ENCODE data around the gene FLT4. TPM values are rescaled to one million over a fixed set of nuclear protein-coding genes. Genes with fewer than 3 reads are reported as not detected.

FLT4 gene
- total and polyA plus RNA-seq, 4 donors = 2.0 to 19.9 (median 7.6) TPM

- H3K27me3 ChIP-seq (ENCODE audit: control insufficient read depth in 4 of 4, insufficient read depth in 4 of 4, low read length in 3 of 4) = peaks cover 0 to 8% (median 0%) of the 10 kb centered on the region in 4 donors
- peaks cover 5 to 27% (median 17%) of the 10 kb centered on the region in 4 donors for H3K4me1 ChIP-seq (ENCODE audit: control insufficient read depth in 4 of 4, insufficient read depth in 4 of 4, low read length in 3 of 4)
- TF ChIP-seq FOXA1 (IDR thresholded peaks at IDR 0.05) (no peak), HNF4G (IDR thresholded peaks at IDR 0.05) (no peak), JUND (IDR thresholded peaks at IDR 0.05) (no peak), RAD21 (IDR thresholded peaks at IDR 0.05) (no peak), HNF4A (conservative IDR thresholded peaks at IDR 0.05) (no peak), FOXA2 (IDR thresholded peaks at IDR 0.05) (no peak)
Measured at GRCh38 chr5:180592176-180592575, 57.2 kb downstream of the FLT4 start.

GRCh38 chr5:180591311-180591887 is 58.0 kb downstream of the FLT4 start, which contains the start of gene SCGB3A1:
Gene SCGB3A1, minus strand, starts transcription at chr5:180591499. Its CDS starts 37 bp downstream, at chr5:180591462.
- H3K9me3 ChIP-seq (ENCODE audit: control insufficient read depth in 4 of 4, low read length in 3 of 4) = no peaks in the 10 kb centered on the region
- no peak within 1 kb of the TSS for H3K27ac ChIP-seq (ENCODE audit: low read depth in 1 of 2, low read length in 2 of 2)
- no peak for DNase-seq (ENCODE audit: low spot score)
- H3K27me3 ChIP-seq (ENCODE audit: control insufficient read depth in 4 of 4, insufficient read depth in 4 of 4, low read length in 3 of 4) = peaks cover 0 to 8% (median 0%) of the 10 kb centered on the region in 4 donors
- WGBS = 7% methylated on average over 60 of the region's 60 CpGs
- no peak within 1 kb of the TSS for H3K9ac ChIP-seq (ENCODE audit: low read depth in 1 of 2, low read length in 2 of 2)
- no peaks in the 10 kb centered on the region for H3K36me3 ChIP-seq (ENCODE audit: control insufficient read depth in 4 of 4, insufficient read depth in 3 of 4, low read depth in 1 of 4, low read length in 3 of 4)
- H3K4me1 ChIP-seq (ENCODE audit: control insufficient read depth in 4 of 4, insufficient read depth in 4 of 4, low read length in 3 of 4) = peaks cover 5 to 27% (median 16%) of the 10 kb centered on the region in 4 donors
- no peak for TF ChIP-seq FOXA2 (IDR thresholded peaks at IDR 0.05)
- peak within 1 kb of the TSS in 1 of 3 donors; percentile 20 for H3K4me3 ChIP-seq (ENCODE audit: low read depth in 1 of 3, low read length in 3 of 3)

More at GRCh38 chr5:180592176-180592575, 57.2 kb downstream of the FLT4 start:
- no peak overlapping the region for H3K9ac ChIP-seq (ENCODE audit: low read depth in 1 of 2, low read length in 2 of 2)
- 78% methylated on average over 10 of the region's 10 CpGs for WGBS
- no peaks in the 10 kb centered on the region for H3K9me3 ChIP-seq (ENCODE audit: control insufficient read depth in 4 of 4, low read length in 3 of 4)
- H3K36me3 ChIP-seq (ENCODE audit: control insufficient read depth in 4 of 4, insufficient read depth in 3 of 4, low read depth in 1 of 4, low read length in 3 of 4) = no peaks in the 10 kb centered on the region
- no peak for DNase-seq (ENCODE audit: low spot score)
- no peak overlapping the region for H3K4me3 ChIP-seq (ENCODE audit: low read depth in 1 of 3, low read length in 3 of 3)
- no peak overlapping the region for H3K27ac ChIP-seq (ENCODE audit: low read depth in 1 of 2, low read length in 2 of 2)

GRCh38 chr5:180590543-180591310 is 58.7 kb downstream of the FLT4 start:
- DNase-seq (ENCODE audit: low spot score) = no peak
- Histone ChIP-seq H3K4me3 (ENCODE audit: low read depth in 1 of 3, low read length in 3 of 3) (peak overlapping the region in 1 of 3 donors; percentile 20), H3K27me3 (ENCODE audit: control insufficient read depth in 4 of 4, insufficient read depth in 4 of 4, low read length in 3 of 4) (peaks cover 0 to 8% (median 0%) of the 10 kb centered on the region in 4 donors), H3K36me3 (ENCODE audit: control insufficient read depth in 4 of 4, insufficient read depth in 3 of 4, low read depth in 1 of 4, low read length in 3 of 4) (no peaks in the 10 kb centered on the region), H3K9ac (ENCODE audit: low read depth in 1 of 2, low read length in 2 of 2) (no peak overlapping the region), H3K9me3 (ENCODE audit: control insufficient read depth in 4 of 4, low read length in 3 of 4) (no peaks in the 10 kb centered on the region), H3K4me1 (ENCODE audit: control insufficient read depth in 4 of 4, insufficient read depth in 4 of 4, low read length in 3 of 4) (peaks cover 5 to 22% (median 14%) of the 10 kb centered on the region in 4 donors), H3K27ac (ENCODE audit: low read depth in 1 of 2, low read length in 2 of 2) (no peak overlapping the region)
- 4% methylated on average over 63 of the region's 63 CpGs for WGBS
- TF ChIP-seq HNF4G (IDR thresholded peaks at IDR 0.05) (no peak), ATF3 (IDR thresholded peaks at IDR 0.05) (no peak), FOXA1 (IDR thresholded peaks at IDR 0.05) (no peak)

- Histone ChIP-seq H3K9me3 (ENCODE audit: control insufficient read depth in 4 of 4, low read length in 3 of 4) (no peaks in the 10 kb centered on the region), H3K4me3 (ENCODE audit: low read depth in 1 of 3, low read length in 3 of 3) (peak overlapping the region in 1 of 3 donors; percentile 20)
Measured at GRCh38 chr5:180589771-180590542, 59.4 kb downstream of the FLT4 start.

More at GRCh38 chr5:180589771-180590542, 59.4 kb downstream of the FLT4 start:
- peaks cover 4 to 17% (median 9%) of the 10 kb centered on the region in 4 donors for H3K4me1 ChIP-seq (ENCODE audit: control insufficient read depth in 4 of 4, insufficient read depth in 4 of 4, low read length in 3 of 4)
- no peak for DNase-seq (ENCODE audit: low spot score)
- peaks cover 0 to 8% (median 0%) of the 10 kb centered on the region in 4 donors for H3K27me3 ChIP-seq (ENCODE audit: control insufficient read depth in 4 of 4, insufficient read depth in 4 of 4, low read length in 3 of 4)
- H3K27ac ChIP-seq (ENCODE audit: low read depth in 1 of 2, low read length in 2 of 2) = no peak overlapping the region
- H3K9ac ChIP-seq (ENCODE audit: low read depth in 1 of 2, low read length in 2 of 2) = no peak overlapping the region
- WGBS = 8% methylated on average over 44 of the region's 44 CpGs
- H3K36me3 ChIP-seq (ENCODE audit: control insufficient read depth in 4 of 4, insufficient read depth in 3 of 4, low read depth in 1 of 4, low read length in 3 of 4) = no peaks in the 10 kb centered on the region
- TF ChIP-seq HNF4A (conservative IDR thresholded peaks at IDR 0.05) (no peak), RXRA (IDR thresholded peaks at IDR 0.05) (no peak), SP1 (IDR thresholded peaks at IDR 0.05) (no peak), NR2F2 (IDR thresholded peaks at IDR 0.05) (no peak), JUND (IDR thresholded peaks at IDR 0.05) (no peak), GABPA (IDR thresholded peaks at IDR 0.05 in 1 of 2, conservative IDR thresholded peaks at IDR 0.05 in 1 of 2) (no peak), ATF3 (IDR thresholded peaks at IDR 0.05) (no peak), FOXA1 (IDR thresholded peaks at IDR 0.05) (no peak)

Measured in liver (tissue), 9 donors.